K562 (cell line): ENCODE measurements around the gene DENND6B.

Source experiments
- BRD4 ChIP-seq: fragments of 200-600 bp; sonication (generic); IDR thresholded peaks from 2 replicates; pipeline ENCODE4 v1.6.1; 2017; ENCODE audit warnings: inconsistent platforms
- GTF2A2 ChIP-seq: IDR thresholded peaks from 2 replicates; pipeline ENCODE4 v1.6.1; 2016; ENCODE audit warnings: mild to moderate bottlenecking, missing genetic modification characterization, missing compliant biosample characterization
- POLR2A ChIP-seq: fragments of 450-650 bp; conservative IDR thresholded peaks from 2 replicates; pipeline ENCODE4 v1.6.1; 2016
- PTBP1 ChIP-seq: fragments of 200-400 bp; formaldehyde crosslinking; IDR thresholded peaks from 2 replicates; pipeline ENCODE4 v1.6.1; 2017; ENCODE audit warnings: low read depth, low read length
- RNF2 ChIP-seq: sonication (generic); IDR thresholded peaks from 2 replicates; pipeline ENCODE4 v1.6.1; 2016
- ZNF212 ChIP-seq: fragments of 450-650 bp; formaldehyde crosslinking; IDR thresholded peaks from 2 replicates; pipeline ENCODE4 v1.4.0; 2020; ENCODE audit warnings: mild to moderate bottlenecking
- TF ChIP-seq, protein P1 (sequence below): sonication (generic); formaldehyde crosslinking; IDR thresholded peaks from 2 replicates; pipeline ENCODE4 v1.8.0; 2023; ENCODE audit warnings: missing genetic modification reagents, mild to moderate bottlenecking, borderline replicate concordance
- TF ChIP-seq, protein P2 (sequence below): sonication (generic); formaldehyde crosslinking; IDR thresholded peaks from 2 replicates; pipeline ENCODE4 v1.5.0; 2020; ENCODE audit warnings: missing genetic modification reagents

DNA sequence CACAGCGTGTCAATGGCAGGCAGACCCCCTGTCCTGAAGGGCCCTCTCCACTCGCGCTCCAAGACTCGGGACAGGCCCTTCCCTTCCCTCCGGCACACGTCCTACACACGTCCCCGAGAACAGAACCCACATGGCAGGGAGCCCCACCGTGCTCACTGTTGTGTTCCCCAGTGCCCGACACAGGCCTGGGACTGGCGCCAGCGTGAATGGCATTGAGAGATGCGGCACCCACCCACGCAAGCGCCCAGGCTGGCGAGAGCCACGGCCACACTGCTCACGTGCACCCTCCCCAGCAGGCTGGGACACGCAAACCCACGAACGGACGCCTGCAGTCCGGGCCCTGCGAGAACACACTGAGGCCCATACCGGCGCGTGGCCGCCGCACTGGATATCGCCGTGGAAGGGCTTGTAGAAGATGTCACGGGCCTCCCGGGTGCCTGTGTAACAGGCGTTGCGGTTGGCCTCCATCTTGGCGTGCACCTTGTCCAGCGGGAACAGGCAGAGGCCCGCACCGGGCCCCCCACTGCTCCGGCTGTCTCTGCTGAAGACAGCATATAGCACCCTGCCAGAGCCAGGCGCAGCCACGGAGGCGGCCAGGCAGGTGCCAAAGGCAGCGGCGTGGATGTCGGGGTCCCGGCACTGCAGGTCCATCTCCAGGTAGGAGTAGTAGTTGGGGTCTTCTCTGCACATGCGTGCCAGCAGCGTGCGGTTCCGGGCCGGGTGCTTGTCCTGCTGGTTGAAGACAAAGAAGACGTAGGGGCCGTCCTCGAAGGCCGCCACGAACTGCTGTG, 37.5 kb downstream of the DENND6B start:
- TF ChIP-seq RNF2, result no peak
- no peak for TF ChIP-seq PTBP1
- no peak for TF ChIP-seq ZNF212 (CRISPR knock-in tag)
- TF ChIP-seq BRD4, result no peak
- TF ChIP-seq POLR2A, result no peak
- TF ChIP-seq, protein P1, sequence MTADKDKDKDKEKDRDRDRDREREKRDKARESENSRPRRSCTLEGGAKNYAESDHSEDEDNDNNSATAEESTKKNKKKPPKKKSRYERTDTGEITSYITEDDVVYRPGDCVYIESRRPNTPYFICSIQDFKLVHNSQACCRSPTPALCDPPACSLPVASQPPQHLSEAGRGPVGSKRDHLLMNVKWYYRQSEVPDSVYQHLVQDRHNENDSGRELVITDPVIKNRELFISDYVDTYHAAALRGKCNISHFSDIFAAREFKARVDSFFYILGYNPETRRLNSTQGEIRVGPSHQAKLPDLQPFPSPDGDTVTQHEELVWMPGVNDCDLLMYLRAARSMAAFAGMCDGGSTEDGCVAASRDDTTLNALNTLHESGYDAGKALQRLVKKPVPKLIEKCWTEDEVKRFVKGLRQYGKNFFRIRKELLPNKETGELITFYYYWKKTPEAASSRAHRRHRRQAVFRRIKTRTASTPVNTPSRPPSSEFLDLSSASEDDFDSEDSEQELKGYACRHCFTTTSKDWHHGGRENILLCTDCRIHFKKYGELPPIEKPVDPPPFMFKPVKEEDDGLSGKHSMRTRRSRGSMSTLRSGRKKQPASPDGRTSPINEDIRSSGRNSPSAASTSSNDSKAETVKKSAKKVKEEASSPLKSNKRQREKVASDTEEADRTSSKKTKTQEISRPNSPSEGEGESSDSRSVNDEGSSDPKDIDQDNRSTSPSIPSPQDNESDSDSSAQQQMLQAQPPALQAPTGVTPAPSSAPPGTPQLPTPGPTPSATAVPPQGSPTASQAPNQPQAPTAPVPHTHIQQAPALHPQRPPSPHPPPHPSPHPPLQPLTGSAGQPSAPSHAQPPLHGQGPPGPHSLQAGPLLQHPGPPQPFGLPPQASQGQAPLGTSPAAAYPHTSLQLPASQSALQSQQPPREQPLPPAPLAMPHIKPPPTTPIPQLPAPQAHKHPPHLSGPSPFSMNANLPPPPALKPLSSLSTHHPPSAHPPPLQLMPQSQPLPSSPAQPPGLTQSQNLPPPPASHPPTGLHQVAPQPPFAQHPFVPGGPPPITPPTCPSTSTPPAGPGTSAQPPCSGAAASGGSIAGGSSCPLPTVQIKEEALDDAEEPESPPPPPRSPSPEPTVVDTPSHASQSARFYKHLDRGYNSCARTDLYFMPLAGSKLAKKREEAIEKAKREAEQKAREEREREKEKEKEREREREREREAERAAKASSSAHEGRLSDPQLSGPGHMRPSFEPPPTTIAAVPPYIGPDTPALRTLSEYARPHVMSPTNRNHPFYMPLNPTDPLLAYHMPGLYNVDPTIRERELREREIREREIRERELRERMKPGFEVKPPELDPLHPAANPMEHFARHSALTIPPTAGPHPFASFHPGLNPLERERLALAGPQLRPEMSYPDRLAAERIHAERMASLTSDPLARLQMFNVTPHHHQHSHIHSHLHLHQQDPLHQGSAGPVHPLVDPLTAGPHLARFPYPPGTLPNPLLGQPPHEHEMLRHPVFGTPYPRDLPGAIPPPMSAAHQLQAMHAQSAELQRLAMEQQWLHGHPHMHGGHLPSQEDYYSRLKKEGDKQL (CRISPR knock-in tag), result no peak
- no peak for TF ChIP-seq GTF2A2
- TF ChIP-seq, protein P2, sequence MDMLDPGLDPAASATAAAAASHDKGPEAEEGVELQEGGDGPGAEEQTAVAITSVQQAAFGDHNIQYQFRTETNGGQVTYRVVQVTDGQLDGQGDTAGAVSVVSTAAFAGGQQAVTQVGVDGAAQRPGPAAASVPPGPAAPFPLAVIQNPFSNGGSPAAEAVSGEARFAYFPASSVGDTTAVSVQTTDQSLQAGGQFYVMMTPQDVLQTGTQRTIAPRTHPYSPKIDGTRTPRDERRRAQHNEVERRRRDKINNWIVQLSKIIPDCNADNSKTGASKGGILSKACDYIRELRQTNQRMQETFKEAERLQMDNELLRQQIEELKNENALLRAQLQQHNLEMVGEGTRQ (CRISPR knock-in tag), result no peak
